ENCODE data around the gene UCN2. TPM values are rescaled to one million over a fixed set of nuclear protein-coding genes. Genes with fewer than 3 reads are reported as not detected.
A peak's percentile ranks its signal among the peaks of the same experiment; 100 is the strongest.

UCN2 gene
- not detected for total RNA-seq

GRCh38 chr3:48563382-48563918 lies at the start of gene UCN2:
TSS of gene UCN2 (minus strand) at chr3:48563781. CDS start at chr3:48563124, 657 bp downstream.
- peak in 1 of 2 donors; percentile 1 for ATAC-seq (replicated peaks in 1 of 2)
- peaks cover 9% of the 10 kb centered on the region for H3K27me3 Mint-ChIP-seq (ENCODE audit: low read depth)
- DNase-seq = no peak
- H3K4me3 Mint-ChIP-seq = peak within 1 kb of the TSS in 1 of 2 donors; percentile 23
- no peaks in the 10 kb centered on the region for H3K36me3 Mint-ChIP-seq (ENCODE audit: insufficient read depth in 2 of 2)
- no peak within 1 kb of the TSS for H3K27ac Mint-ChIP-seq
- H3K4me1 Mint-ChIP-seq (ENCODE audit: low read depth) = peaks cover 13% of the 10 kb centered on the region
- H3K9me3 Mint-ChIP-seq = no peaks in the 10 kb centered on the region

GRCh38 chr3:48612309-48612708 lies 48.7 kb upstream of the UCN2 start:
- no peaks in the 10 kb centered on the region for H3K27me3 Mint-ChIP-seq (ENCODE audit: low read depth)
- no peak for ATAC-seq (replicated peaks in 1 of 2)
- peak overlapping the region; percentile 54 for H3K27ac Mint-ChIP-seq
- peaks cover 15 to 27% of the 10 kb centered on the region in 2 donors for H3K36me3 Mint-ChIP-seq (ENCODE audit: insufficient read depth in 2 of 2)
- no peak overlapping the region for H3K4me3 Mint-ChIP-seq
- DNase-seq = no peak
- H3K4me1 Mint-ChIP-seq (ENCODE audit: low read depth) = peaks cover 50% of the 10 kb centered on the region
- H3K9me3 Mint-ChIP-seq = peaks cover 2 to 3% of the 10 kb centered on the region in 2 donors

GRCh38 chr3:48609088-48610005 lies 45.8 kb upstream of the UCN2 start, which contains the start of gene UQCRC1:
TSS of gene UQCRC1 (minus strand) at chr3:48609646. CDS start at chr3:48609620, 26 bp downstream.
- peak; percentile 94 to 95 for DNase-seq
- H3K27ac Mint-ChIP-seq = peak within 1 kb of the TSS; percentile 97
- peak within 1 kb of the TSS; percentile 96 to 98 for H3K4me3 Mint-ChIP-seq
- peak; percentile 92 to 94 for ATAC-seq (replicated peaks in 1 of 2)
- H3K4me1 Mint-ChIP-seq (ENCODE audit: low read depth) = peaks cover 42% of the 10 kb centered on the region
- H3K9me3 Mint-ChIP-seq = peaks cover 0 to 2% of the 10 kb centered on the region in 2 donors
- no peaks in the 10 kb centered on the region for H3K27me3 Mint-ChIP-seq (ENCODE audit: low read depth)
- H3K36me3 Mint-ChIP-seq (ENCODE audit: insufficient read depth in 2 of 2) = peaks cover 13 to 18% of the 10 kb centered on the region in 2 donors

- Mint-ChIP-seq H3K4me1 (ENCODE audit: low read depth) (peaks cover 27% of the 10 kb centered on the region), H3K4me3 (peak overlapping the region in 1 of 2 donors; percentile 22), H3K9me3 (no peaks in the 10 kb centered on the region), H3K27ac (peak overlapping the region; percentile 54), H3K27me3 (ENCODE audit: low read depth) (no peaks in the 10 kb centered on the region), H3K36me3 (ENCODE audit: insufficient read depth in 2 of 2) (peaks cover 11 to 19% of the 10 kb centered on the region in 2 donors)
- DNase-seq (peak; percentile 21), ATAC-seq (replicated peaks in 1 of 2) (no peak)
Measured at GRCh38 chr3:48607519-48607918, 43.9 kb upstream of the UCN2 start.

GRCh38 chr3:48601622-48601994 lies 38.0 kb upstream of the UCN2 start:
- no peaks in the 10 kb centered on the region for H3K9me3 Mint-ChIP-seq
- peaks cover 5% of the 10 kb centered on the region for H3K4me1 Mint-ChIP-seq (ENCODE audit: low read depth)
- ATAC-seq (replicated peaks in 1 of 2) (no peak), DNase-seq (no peak)
- H3K4me3 Mint-ChIP-seq = no peak overlapping the region
- peaks cover 6 to 16% of the 10 kb centered on the region in 2 donors for H3K36me3 Mint-ChIP-seq (ENCODE audit: insufficient read depth in 2 of 2)
- H3K27me3 Mint-ChIP-seq (ENCODE audit: low read depth) = no peaks in the 10 kb centered on the region
- no peak overlapping the region for H3K27ac Mint-ChIP-seq

GRCh38 chr3:48600711-48601621 lies 37.4 kb upstream of the UCN2 start:
- Mint-ChIP-seq H3K9me3 (no peaks in the 10 kb centered on the region), H3K27me3 (ENCODE audit: low read depth) (peaks cover 4% of the 10 kb centered on the region), H3K4me3 (no peak overlapping the region), H3K36me3 (ENCODE audit: insufficient read depth in 2 of 2) (peaks cover 6 to 14% of the 10 kb centered on the region in 2 donors), H3K4me1 (ENCODE audit: low read depth) (peaks cover 5% of the 10 kb centered on the region), H3K27ac (no peak overlapping the region)
- DNase-seq = no peak
- no peak for ATAC-seq (replicated peaks in 1 of 2)

GRCh38 chr3:48599509-48600285 lies 36.1 kb upstream of the UCN2 start:
- H3K27ac Mint-ChIP-seq = no peak overlapping the region
- no peaks in the 10 kb centered on the region for H3K9me3 Mint-ChIP-seq
- H3K36me3 Mint-ChIP-seq (ENCODE audit: insufficient read depth in 2 of 2) = peaks cover 6 to 13% of the 10 kb centered on the region in 2 donors
- ATAC-seq (replicated peaks in 1 of 2) (no peak), DNase-seq (no peak)
- H3K4me1 Mint-ChIP-seq (ENCODE audit: low read depth) = peaks cover 4% of the 10 kb centered on the region
- H3K27me3 Mint-ChIP-seq (ENCODE audit: low read depth) = peaks cover 6% of the 10 kb centered on the region
- H3K4me3 Mint-ChIP-seq = no peak overlapping the region

GRCh38 chr3:48599077-48599501 lies 35.5 kb upstream of the UCN2 start:
- ATAC-seq (replicated peaks in 1 of 2) (no peak), DNase-seq (no peak)
- peaks cover 6 to 13% of the 10 kb centered on the region in 2 donors for H3K36me3 Mint-ChIP-seq (ENCODE audit: insufficient read depth in 2 of 2)
- H3K4me1 Mint-ChIP-seq (ENCODE audit: low read depth) = no peaks in the 10 kb centered on the region
- H3K27ac Mint-ChIP-seq = no peak overlapping the region
- H3K27me3 Mint-ChIP-seq (ENCODE audit: low read depth) = peaks cover 12% of the 10 kb centered on the region
- no peaks in the 10 kb centered on the region for H3K9me3 Mint-ChIP-seq
- no peak overlapping the region for H3K4me3 Mint-ChIP-seq

- peaks cover 18% of the 10 kb centered on the region for H3K27me3 Mint-ChIP-seq (ENCODE audit: low read depth)
- no peaks in the 10 kb centered on the region for H3K9me3 Mint-ChIP-seq
- H3K36me3 Mint-ChIP-seq (ENCODE audit: insufficient read depth in 2 of 2) = peaks cover 6 to 13% of the 10 kb centered on the region in 2 donors
- no peak overlapping the region for H3K4me3 Mint-ChIP-seq
- H3K4me1 Mint-ChIP-seq (ENCODE audit: low read depth) = no peaks in the 10 kb centered on the region
- no peak overlapping the region for H3K27ac Mint-ChIP-seq
- DNase-seq (no peak), ATAC-seq (replicated peaks in 1 of 2) (no peak)
Measured at GRCh38 chr3:48598323-48599076, 34.9 kb upstream of the UCN2 start.

- Mint-ChIP-seq H3K4me3 (no peak overlapping the region), H3K4me1 (ENCODE audit: low read depth) (no peaks in the 10 kb centered on the region), H3K9me3 (no peaks in the 10 kb centered on the region), H3K27ac (no peak overlapping the region), H3K36me3 (ENCODE audit: insufficient read depth in 2 of 2) (peaks cover 2 to 5% of the 10 kb centered on the region in 2 donors), H3K27me3 (ENCODE audit: low read depth) (peaks cover 22% of the 10 kb centered on the region)
- DNase-seq (no peak), ATAC-seq (replicated peaks in 1 of 2) (no peak)
Measured at GRCh38 chr3:48597408-48597800, 33.8 kb upstream of the UCN2 start.

- Mint-ChIP-seq H3K36me3 (ENCODE audit: insufficient read depth in 2 of 2) (peaks cover 0 to 2% of the 10 kb centered on the region in 2 donors), H3K4me1 (ENCODE audit: low read depth) (no peaks in the 10 kb centered on the region), H3K27ac (no peak overlapping the region), H3K4me3 (no peak overlapping the region), H3K9me3 (no peaks in the 10 kb centered on the region), H3K27me3 (ENCODE audit: low read depth) (peaks cover 22% of the 10 kb centered on the region)
- no peak for DNase-seq
- ATAC-seq (replicated peaks in 1 of 2) = no peak
Measured at GRCh38 chr3:48596676-48597407, 33.3 kb upstream of the UCN2 start.
